ENCODE results near the gene ENPP6.

ENPP6 gene

DNA sequence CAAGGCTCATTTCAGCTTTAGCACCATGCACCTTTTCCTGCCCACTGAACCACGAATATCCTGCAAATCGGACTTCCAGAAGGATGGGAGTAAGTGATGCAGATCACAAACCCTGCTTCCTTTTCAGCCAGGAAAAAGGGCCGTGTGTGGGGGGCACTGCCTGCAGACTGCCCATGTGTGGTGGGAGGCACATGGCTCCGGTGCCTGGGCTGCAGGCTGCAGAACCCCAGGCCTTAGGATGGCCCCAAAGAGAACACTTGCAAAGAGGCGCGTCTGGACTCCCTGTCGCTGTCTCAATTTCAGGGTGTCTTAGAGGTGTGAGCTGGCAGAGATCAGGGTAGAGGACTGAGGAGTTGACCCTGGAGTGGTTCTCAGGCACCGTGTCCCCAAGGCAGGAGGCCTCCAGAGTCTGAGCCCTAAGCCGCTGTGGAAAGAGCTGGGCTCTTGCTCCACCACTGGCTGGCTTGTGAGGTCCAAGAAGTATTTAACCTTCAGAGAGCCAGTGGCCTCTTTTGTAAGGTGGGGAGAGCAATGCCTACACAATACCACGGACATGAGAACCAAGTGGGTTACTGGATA is 97.0 kb downstream of the ENPP6 start:
- Histone ChIP-seq H3K9ac (ENCODE audit: low read length) (no peak overlapping the region), H3K36me3 (ENCODE audit: low read length) (no peaks in the 10 kb centered on the region), H4K20me1 (ENCODE audit: low read depth, low read length) (no peaks in the 10 kb centered on the region), H3K27me3 (ENCODE audit: low read length) (no peaks in the 10 kb centered on the region), H3K9me3 (ENCODE audit: insufficient read depth, low read length) (no peaks in the 10 kb centered on the region), H2AFZ (ENCODE audit: low read depth, low read length, severe bottlenecking) (no peak overlapping the region), H3K4me3 (ENCODE audit: insufficient read depth, low read length, poor library complexity, severe bottlenecking) (no peak overlapping the region), H3K79me2 (ENCODE audit: insufficient read depth, low read length) (no peaks in the 10 kb centered on the region), H3K27ac (ENCODE audit: low read depth, low read length) (no peak overlapping the region), H3K4me2 (ENCODE audit: low read depth, low read length, poor library complexity, severe bottlenecking) (no peak overlapping the region), H3K9me2 (replicated peaks; ENCODE audit: insufficient read depth, low read length) (no peaks in the 10 kb centered on the region), H3F3A (ENCODE audit: insufficient read depth) (no peaks in the 10 kb centered on the region)
- TF ChIP-seq, protein P1, sequence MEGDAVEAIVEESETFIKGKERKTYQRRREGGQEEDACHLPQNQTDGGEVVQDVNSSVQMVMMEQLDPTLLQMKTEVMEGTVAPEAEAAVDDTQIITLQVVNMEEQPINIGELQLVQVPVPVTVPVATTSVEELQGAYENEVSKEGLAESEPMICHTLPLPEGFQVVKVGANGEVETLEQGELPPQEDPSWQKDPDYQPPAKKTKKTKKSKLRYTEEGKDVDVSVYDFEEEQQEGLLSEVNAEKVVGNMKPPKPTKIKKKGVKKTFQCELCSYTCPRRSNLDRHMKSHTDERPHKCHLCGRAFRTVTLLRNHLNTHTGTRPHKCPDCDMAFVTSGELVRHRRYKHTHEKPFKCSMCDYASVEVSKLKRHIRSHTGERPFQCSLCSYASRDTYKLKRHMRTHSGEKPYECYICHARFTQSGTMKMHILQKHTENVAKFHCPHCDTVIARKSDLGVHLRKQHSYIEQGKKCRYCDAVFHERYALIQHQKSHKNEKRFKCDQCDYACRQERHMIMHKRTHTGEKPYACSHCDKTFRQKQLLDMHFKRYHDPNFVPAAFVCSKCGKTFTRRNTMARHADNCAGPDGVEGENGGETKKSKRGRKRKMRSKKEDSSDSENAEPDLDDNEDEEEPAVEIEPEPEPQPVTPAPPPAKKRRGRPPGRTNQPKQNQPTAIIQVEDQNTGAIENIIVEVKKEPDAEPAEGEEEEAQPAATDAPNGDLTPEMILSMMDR (IDR thresholded peaks at IDR 0.05; ENCODE audit: insufficient read depth, low read length, poor library complexity, severe bottlenecking), result no peak
- no peak for TF ChIP-seq EZH2phosphoT487 (conservative IDR thresholded peaks at IDR 0.05; ENCODE audit: low read length)

DNA sequence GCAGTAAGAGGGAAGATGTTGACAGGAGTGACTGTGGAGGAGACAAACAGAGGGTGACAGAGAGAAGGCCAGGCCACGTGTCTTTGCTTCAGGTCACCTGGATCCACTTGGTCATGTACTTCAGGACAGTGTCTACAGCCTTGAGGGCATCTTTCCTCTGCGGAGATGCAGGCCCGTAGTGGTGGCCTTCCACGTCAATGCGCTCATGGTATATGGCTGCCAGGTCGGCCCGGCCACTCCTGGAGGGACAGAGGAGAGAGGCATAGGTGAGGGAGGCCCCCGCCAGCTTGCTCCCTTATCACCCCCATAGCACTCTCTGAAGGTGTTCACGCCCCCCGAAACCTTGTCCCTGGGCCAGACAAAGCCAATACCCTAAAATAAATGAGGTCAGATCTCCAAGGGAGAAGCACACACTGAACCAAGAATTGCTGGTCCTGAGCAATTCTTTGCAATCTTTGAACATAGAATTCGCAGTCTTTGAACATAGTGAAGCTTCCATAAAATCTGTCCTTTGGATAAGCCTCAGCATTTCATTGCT is 99.9 kb downstream of the ENPP6 start:
- no peaks in the 10 kb centered on the region for H4K20me1 ChIP-seq (ENCODE audit: low read depth, low read length)
- no peak for TF ChIP-seq EZH2phosphoT487 (conservative IDR thresholded peaks at IDR 0.05; ENCODE audit: low read length)
- TF ChIP-seq, protein P1 (IDR thresholded peaks at IDR 0.05; ENCODE audit: insufficient read depth, low read length, poor library complexity, severe bottlenecking), result no peak
- H3K36me3 ChIP-seq (ENCODE audit: low read length), result no peaks in the 10 kb centered on the region
- no peak overlapping the region for H3K27ac ChIP-seq (ENCODE audit: low read depth, low read length)
- H3K9me3 ChIP-seq (ENCODE audit: insufficient read depth, low read length), result no peaks in the 10 kb centered on the region
- no peaks in the 10 kb centered on the region for H3F3A ChIP-seq (ENCODE audit: insufficient read depth)
- H3K4me3 ChIP-seq (ENCODE audit: insufficient read depth, low read length, poor library complexity, severe bottlenecking), result no peak overlapping the region
- no peak overlapping the region for H3K9ac ChIP-seq (ENCODE audit: low read length)
- no peak overlapping the region for H2AFZ ChIP-seq (ENCODE audit: low read depth, low read length, severe bottlenecking)
- H3K79me2 ChIP-seq (ENCODE audit: insufficient read depth, low read length), result no peaks in the 10 kb centered on the region
- no peak overlapping the region for H3K4me2 ChIP-seq (ENCODE audit: low read depth, low read length, poor library complexity, severe bottlenecking)
- no peaks in the 10 kb centered on the region for H3K27me3 ChIP-seq (ENCODE audit: low read length)
- H3K9me2 ChIP-seq (replicated peaks; ENCODE audit: insufficient read depth, low read length), result no peaks in the 10 kb centered on the region

DNA sequence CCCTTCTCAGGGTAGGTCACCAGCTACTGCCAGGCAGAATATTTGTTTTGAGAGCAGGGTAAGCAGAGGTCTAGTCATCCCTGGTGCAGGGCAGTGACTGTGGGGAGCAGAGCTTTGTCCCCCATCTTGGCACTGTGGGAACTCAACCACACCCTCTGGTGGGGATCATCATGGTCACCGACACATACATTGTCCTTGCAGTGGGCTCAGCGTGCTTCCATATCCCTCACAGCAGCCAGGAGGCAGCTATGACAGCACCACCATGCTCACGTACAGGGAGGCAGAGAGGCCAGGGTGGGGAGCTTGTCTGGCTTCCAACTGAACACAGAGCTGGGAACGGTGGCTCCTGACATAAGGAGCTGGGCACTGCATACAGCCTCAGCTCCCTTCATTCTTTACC is 102.3 kb downstream of the ENPP6 start:
- Histone ChIP-seq H3K79me2 (ENCODE audit: insufficient read depth, low read length) (no peaks in the 10 kb centered on the region), H3K27ac (ENCODE audit: low read depth, low read length) (no peak overlapping the region), H3K27me3 (ENCODE audit: low read length) (no peaks in the 10 kb centered on the region), H3K36me3 (ENCODE audit: low read length) (no peaks in the 10 kb centered on the region), H3K4me3 (ENCODE audit: insufficient read depth, low read length, poor library complexity, severe bottlenecking) (no peak overlapping the region), H3K9me2 (replicated peaks; ENCODE audit: insufficient read depth, low read length) (no peaks in the 10 kb centered on the region), H4K20me1 (ENCODE audit: low read depth, low read length) (no peaks in the 10 kb centered on the region), H3K9ac (ENCODE audit: low read length) (no peak overlapping the region), H3K9me3 (ENCODE audit: insufficient read depth, low read length) (no peaks in the 10 kb centered on the region), H3F3A (ENCODE audit: insufficient read depth) (no peaks in the 10 kb centered on the region), H2AFZ (ENCODE audit: low read depth, low read length, severe bottlenecking) (no peak overlapping the region), H3K4me2 (ENCODE audit: low read depth, low read length, poor library complexity, severe bottlenecking) (no peak overlapping the region)
- TF ChIP-seq EZH2phosphoT487 (conservative IDR thresholded peaks at IDR 0.05; ENCODE audit: low read length), result no peak
- TF ChIP-seq, protein P1 (IDR thresholded peaks at IDR 0.05; ENCODE audit: insufficient read depth, low read length, poor library complexity, severe bottlenecking), result no peak
